Nephron (organoid): ENCODE measurements around the gene SEC22A.
A peak's percentile ranks its signal among the peaks of the same experiment; 100 is the strongest.

Source experiments
- H3K27ac Mint-ChIP-seq, 3 experiments: 2 replicates each; pipeline ENCODE4 v1.8.0; 2020; ENCODE audit warnings: mixed read lengths in 3 of 3, mild to moderate bottlenecking in 2 of 3, moderate library complexity in 1 of 3
- H3K27me3 Mint-ChIP-seq: 2 replicates; pipeline ENCODE4 v1.8.0; 2021; ENCODE audit warnings: low read depth, mild to moderate bottlenecking, moderate library complexity, mixed read lengths
- H3K36me3 Mint-ChIP-seq: 2 replicates; pipeline ENCODE4 v1.8.0; 2020; ENCODE audit warnings: low read depth, mixed read lengths
- H3K4me1 Mint-ChIP-seq: 2 replicates; pipeline ENCODE4 v1.8.0; 2020; ENCODE audit warnings: mixed read lengths
- H3K4me3 Mint-ChIP-seq, 3 experiments: 2 replicates each; pipeline ENCODE4 v1.8.0; 2020; ENCODE audit warnings: mild to moderate bottlenecking in 3 of 3, mixed read lengths in 3 of 3, moderate library complexity in 2 of 3
- H3K9me3 Mint-ChIP-seq: 2 replicates; pipeline ENCODE4 v1.8.0; 2020; ENCODE audit warnings: mixed read lengths
- TF ChIP-seq, protein P1 (sequence below), 3 experiments: fragments of 200-600 bp; sonication (generic); IDR thresholded peaks; one replicate each; pipeline ENCODE4 v1.5.0; 2021; ENCODE audit warnings: antibody characterized with exemption in 3 of 3; ENCODE audit not compliant: unreplicated experiment in 3 of 3

SEC22A gene

DNA sequence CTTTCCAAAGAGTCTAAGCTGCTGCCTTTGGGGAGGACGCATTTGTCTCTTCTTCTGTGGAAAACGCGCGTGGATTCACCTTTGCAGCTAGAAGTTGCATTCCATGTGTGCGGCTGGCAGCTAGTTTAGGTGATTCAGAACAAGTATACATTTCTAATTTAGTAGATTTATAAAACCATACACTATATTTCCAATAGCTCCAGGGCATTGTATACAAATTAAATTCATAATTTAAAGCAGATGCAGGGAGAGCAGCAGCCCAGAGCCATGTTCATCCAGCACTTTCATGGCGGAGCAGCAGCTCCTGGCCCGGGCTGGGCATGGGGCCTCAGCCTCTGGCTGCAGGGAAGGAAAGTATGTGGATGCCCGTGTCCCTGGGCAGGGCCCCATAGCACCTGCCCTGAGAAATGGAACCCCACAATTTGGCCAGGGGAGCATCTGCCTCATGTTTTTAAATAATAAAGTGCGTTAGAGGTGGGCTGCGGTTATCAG lies 42.8 kb upstream of the SEC22A start:
- Mint-ChIP-seq H3K4me1 (peaks cover 10% of the 10 kb centered on the region), H3K27ac (no peak overlapping the region), H3K27me3 (peaks cover 3% of the 10 kb centered on the region), H3K9me3 (no peaks in the 10 kb centered on the region), H3K36me3 (peaks cover 16% of the 10 kb centered on the region), H3K4me3 (no peak overlapping the region)
- TF ChIP-seq, protein P1, sequence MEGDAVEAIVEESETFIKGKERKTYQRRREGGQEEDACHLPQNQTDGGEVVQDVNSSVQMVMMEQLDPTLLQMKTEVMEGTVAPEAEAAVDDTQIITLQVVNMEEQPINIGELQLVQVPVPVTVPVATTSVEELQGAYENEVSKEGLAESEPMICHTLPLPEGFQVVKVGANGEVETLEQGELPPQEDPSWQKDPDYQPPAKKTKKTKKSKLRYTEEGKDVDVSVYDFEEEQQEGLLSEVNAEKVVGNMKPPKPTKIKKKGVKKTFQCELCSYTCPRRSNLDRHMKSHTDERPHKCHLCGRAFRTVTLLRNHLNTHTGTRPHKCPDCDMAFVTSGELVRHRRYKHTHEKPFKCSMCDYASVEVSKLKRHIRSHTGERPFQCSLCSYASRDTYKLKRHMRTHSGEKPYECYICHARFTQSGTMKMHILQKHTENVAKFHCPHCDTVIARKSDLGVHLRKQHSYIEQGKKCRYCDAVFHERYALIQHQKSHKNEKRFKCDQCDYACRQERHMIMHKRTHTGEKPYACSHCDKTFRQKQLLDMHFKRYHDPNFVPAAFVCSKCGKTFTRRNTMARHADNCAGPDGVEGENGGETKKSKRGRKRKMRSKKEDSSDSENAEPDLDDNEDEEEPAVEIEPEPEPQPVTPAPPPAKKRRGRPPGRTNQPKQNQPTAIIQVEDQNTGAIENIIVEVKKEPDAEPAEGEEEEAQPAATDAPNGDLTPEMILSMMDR (IDR thresholded peaks at IDR 0.05; ENCODE audit: unreplicated experiment in 3 of 3), result no peak

DNA sequence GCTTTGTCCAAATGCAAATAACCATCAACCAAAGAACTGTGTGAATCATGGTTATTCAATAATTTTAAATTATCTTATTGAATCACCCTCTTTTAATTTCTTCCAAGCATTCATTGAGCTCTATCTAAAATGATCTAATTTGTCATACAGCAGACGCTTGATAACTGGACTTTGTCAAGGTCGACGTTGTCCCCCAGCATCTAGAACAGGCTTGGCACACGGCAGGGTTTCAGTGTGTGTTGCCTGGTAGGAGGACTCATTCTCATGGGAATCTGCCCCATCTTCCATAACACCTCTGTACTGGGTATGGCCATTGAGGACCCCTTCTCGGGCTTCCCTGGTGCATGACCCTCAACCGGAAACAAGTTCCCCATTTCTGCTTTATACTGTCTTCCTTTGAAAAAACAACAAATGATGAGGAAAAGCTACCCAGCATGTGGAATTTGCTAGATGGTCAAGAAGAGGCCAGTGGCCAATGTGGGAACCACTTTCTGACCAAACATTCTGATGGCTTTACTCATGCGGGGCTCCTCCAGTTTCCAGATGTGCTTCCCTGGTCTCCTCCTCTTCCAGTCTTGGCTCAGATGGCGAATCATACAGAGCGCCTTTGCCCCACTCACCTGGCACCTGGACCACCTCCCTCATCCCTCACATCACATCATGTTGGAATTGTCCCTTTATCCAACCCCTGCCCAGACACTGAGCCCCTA lies 41.7 kb upstream of the SEC22A start:
- TF ChIP-seq, protein P1 (IDR thresholded peaks at IDR 0.05; ENCODE audit: unreplicated experiment in 3 of 3), result no peak
- Mint-ChIP-seq H3K27me3 (peaks cover 3% of the 10 kb centered on the region), H3K36me3 (peaks cover 24% of the 10 kb centered on the region), H3K9me3 (peaks cover 4% of the 10 kb centered on the region), H3K4me3 (no peak overlapping the region), H3K27ac (peak overlapping the region in 1 of 3 experiments; percentile 51), H3K4me1 (peaks cover 6% of the 10 kb centered on the region)

DNA sequence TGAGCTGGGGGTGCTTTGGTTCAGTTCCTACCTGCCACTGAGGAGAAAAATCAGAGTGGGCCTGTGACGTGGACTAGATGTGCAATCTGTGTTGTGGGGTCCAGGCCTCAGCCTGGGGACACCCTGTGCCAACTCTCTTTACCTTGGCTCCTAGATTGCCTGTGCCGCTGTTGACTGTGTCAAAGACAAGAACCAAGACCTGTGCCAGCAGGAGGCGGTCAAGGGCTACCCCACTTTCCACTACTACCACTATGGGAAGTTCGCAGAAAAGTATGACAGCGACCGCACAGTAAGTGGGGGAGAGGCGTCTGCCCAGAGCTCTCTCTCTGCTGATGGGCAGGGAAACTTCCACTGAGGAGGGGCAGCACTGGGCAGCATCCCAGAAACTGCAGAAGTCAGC lies 40.6 kb upstream of the SEC22A start:
- peaks cover 4% of the 10 kb centered on the region for H3K9me3 Mint-ChIP-seq
- no peak overlapping the region for H3K4me3 Mint-ChIP-seq
- H3K27ac Mint-ChIP-seq, result no peak overlapping the region
- peaks cover 5% of the 10 kb centered on the region for H3K4me1 Mint-ChIP-seq
- peaks cover 3% of the 10 kb centered on the region for H3K27me3 Mint-ChIP-seq
- TF ChIP-seq, protein P1 (IDR thresholded peaks at IDR 0.05; ENCODE audit: unreplicated experiment in 3 of 3), result no peak
- peaks cover 34% of the 10 kb centered on the region for H3K36me3 Mint-ChIP-seq

DNA sequence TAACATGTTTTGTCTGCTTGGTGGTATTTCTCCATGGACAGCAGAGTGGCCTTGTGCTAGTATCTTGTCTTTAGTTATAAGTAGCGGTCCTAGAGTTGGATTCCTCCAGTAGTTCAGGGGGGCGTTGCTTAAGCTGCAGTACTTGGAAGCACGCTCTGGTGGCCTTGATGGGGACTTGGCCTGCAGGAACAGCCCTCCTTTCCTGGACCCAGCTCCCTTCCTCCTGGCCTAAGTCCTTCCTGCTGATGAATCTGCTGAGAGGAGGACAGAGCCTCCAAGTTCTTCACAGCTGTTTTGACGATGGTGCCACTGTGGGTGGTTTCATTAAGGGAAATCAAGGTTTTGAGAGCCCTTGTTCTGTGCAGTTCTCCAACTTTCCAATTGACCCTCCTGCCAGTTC lies 38.6 kb upstream of the SEC22A start:
- peaks cover 3% of the 10 kb centered on the region for H3K4me1 Mint-ChIP-seq
- H3K9me3 Mint-ChIP-seq, result peaks cover 10% of the 10 kb centered on the region
- H3K27me3 Mint-ChIP-seq, result no peaks in the 10 kb centered on the region
- no peak overlapping the region for H3K4me3 Mint-ChIP-seq
- no peak overlapping the region for H3K27ac Mint-ChIP-seq
- TF ChIP-seq, protein P1 (IDR thresholded peaks at IDR 0.05; ENCODE audit: unreplicated experiment in 3 of 3), result no peak
- peaks cover 44% of the 10 kb centered on the region for H3K36me3 Mint-ChIP-seq

DNA sequence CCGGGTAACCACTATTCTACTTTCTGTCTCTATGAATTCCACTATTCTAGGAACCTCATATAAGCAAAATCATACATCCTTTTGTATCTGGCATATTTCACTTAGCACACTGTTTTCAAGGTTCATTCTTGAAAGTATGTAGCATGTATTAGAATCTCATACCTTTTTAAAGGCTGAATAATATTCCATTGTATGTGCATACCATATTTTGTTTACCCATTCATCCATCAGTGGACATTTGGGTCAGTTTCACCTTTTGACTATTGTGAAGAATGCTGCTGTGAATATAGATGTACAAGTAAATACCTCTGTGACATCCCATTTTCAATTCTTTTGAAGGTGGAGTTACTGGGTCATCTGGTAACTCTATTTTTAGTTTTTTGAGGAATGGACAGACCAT lies 36.6 kb upstream of the SEC22A start:
- peaks cover 10% of the 10 kb centered on the region for H3K9me3 Mint-ChIP-seq
- TF ChIP-seq, protein P1 (IDR thresholded peaks at IDR 0.05; ENCODE audit: unreplicated experiment in 3 of 3), result no peak
- H3K36me3 Mint-ChIP-seq, result peaks cover 44% of the 10 kb centered on the region
- no peaks in the 10 kb centered on the region for H3K27me3 Mint-ChIP-seq
- no peak overlapping the region for H3K27ac Mint-ChIP-seq
- no peak overlapping the region for H3K4me3 Mint-ChIP-seq
- H3K4me1 Mint-ChIP-seq, result peaks cover 4% of the 10 kb centered on the region

DNA sequence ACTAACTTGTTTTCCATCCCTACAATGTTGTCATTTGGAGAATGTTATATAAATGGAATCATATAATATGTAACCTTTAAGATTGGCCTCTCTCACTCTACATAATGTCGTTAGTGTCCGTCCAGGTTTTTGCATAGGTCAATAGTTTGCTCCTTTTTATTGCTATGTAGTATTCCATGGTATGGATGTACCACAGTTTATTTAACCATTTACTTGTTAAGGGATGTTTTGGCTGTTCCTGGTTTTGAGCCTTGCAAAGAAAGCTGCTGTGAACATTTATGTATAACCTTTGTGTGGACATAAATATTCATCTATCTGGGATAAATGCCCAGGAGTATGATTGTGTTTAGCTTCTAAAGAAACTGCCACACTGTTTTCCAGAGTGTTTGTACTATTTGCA lies 34.1 kb upstream of the SEC22A start:
- TF ChIP-seq, protein P1 (IDR thresholded peaks at IDR 0.05; ENCODE audit: unreplicated experiment in 3 of 3), result no peak
- no peaks in the 10 kb centered on the region for H3K27me3 Mint-ChIP-seq
- H3K36me3 Mint-ChIP-seq, result peaks cover 40% of the 10 kb centered on the region
- H3K27ac Mint-ChIP-seq, result no peak overlapping the region
- H3K4me1 Mint-ChIP-seq, result peaks cover 4% of the 10 kb centered on the region
- peaks cover 10% of the 10 kb centered on the region for H3K9me3 Mint-ChIP-seq
- H3K4me3 Mint-ChIP-seq, result no peak overlapping the region
